Left renal cortex interstitium (tissue), 4 donors: ENCODE results near the gene GSK3B. TPM values are rescaled to one million over a fixed set of nuclear protein-coding genes. Genes with fewer than 3 reads are reported as not detected.

Experiments
- DNase-seq, 4 donors: peaks; one replicate each; pipeline ENCODE4 v3.0.0-alpha.2; 2013; ENCODE audit warnings: low read depth in 4 of 4, low spot score in 2 of 4, missing footprints in 1 of 4
- polyA plus RNA-seq, 4 donors: library from polyadenylated mRNA; unstranded; fragments of 120-200 nt; gene quantifications; one replicate each; pipeline ENCODE4 v1.2.1, GENCODE V29; 2013; ENCODE audit not compliant: insufficient read length in 4 of 4

GSK3B gene
- polyA plus RNA-seq, 4 donors: 43.3 to 48.6 (median 44.2) TPM

GRCh38 chr3:120100711-120101110 lies 6.5 kb upstream of the GSK3B start:
- DNase-seq: no peak

GRCh38 chr3:120098710-120099109 lies 4.5 kb upstream of the GSK3B start:
- DNase-seq: no peak

- DNase-seq: no peak
These were observed 1.8 kb upstream of the GSK3B start for GRCh38 chr3:120095979-120096426.

GRCh38 chr3:120095226-120095978 lies 1.2 kb upstream of the GSK3B start:
- DNase-seq: peak; percentile 82 to 87 (median 84)

GRCh38 chr3:120094776-120095225 lies 554 bp upstream of the GSK3B start:
- peak; percentile 100 for DNase-seq

- peak in 3 of 4 donors; percentile 70 to 81 (median 75) for DNase-seq
These were observed 932 bp downstream of the GSK3B start for GRCh38 chr3:120093119-120093910.

- DNase-seq: no peak
These were observed 1.8 kb downstream of the GSK3B start for GRCh38 chr3:120092474-120092873.

GRCh38 chr3:120090422-120090821 lies 3.8 kb downstream of the GSK3B start:
- no peak for DNase-seq

GRCh38 chr3:120089089-120089488 lies 5.2 kb downstream of the GSK3B start:
- no peak for DNase-seq

- DNase-seq: no peak
These were observed 5.6 kb downstream of the GSK3B start for GRCh38 chr3:120088622-120089021.

GRCh38 chr3:120081719-120082118 lies 12.5 kb downstream of the GSK3B start:
- DNase-seq: no peak

GRCh38 chr3:120080836-120081235 lies 13.4 kb downstream of the GSK3B start:
- no peak for DNase-seq

GRCh38 chr3:120077731-120078130 lies 16.5 kb downstream of the GSK3B start:
- DNase-seq: no peak

GRCh38 chr3:120072867-120073525 lies 21.3 kb downstream of the GSK3B start:
- no peak for DNase-seq

GRCh38 chr3:120071259-120071658 lies 23.0 kb downstream of the GSK3B start:
- no peak for DNase-seq

- no peak for DNase-seq
These were observed 23.8 kb downstream of the GSK3B start for GRCh38 chr3:120070263-120070981.

- DNase-seq: no peak
These were observed 27.2 kb downstream of the GSK3B start for GRCh38 chr3:120067083-120067482.

GRCh38 chr3:120066634-120067033 lies 27.6 kb downstream of the GSK3B start:
- no peak for DNase-seq

- no peak for DNase-seq
These were observed 29.6 kb downstream of the GSK3B start for GRCh38 chr3:120064641-120065040.

GRCh38 chr3:120062474-120062873 lies 31.8 kb downstream of the GSK3B start:
- no peak for DNase-seq
